Mesenteric fat pad (tissue), 1 donor: ENCODE results near the gene GKN1. TPM values are rescaled to one million over a fixed set of nuclear protein-coding genes. Genes with fewer than 3 reads are reported as not detected.

ENCODE experiments used
- total RNA-seq: library from RNA; stranded (reverse); fragmentation: NEBNext Ultra II Directional; extraction: Animal tissue kit (Norgen Biotek cat#: 25700); gene quantifications from one replicate; pipeline ENCODE4 v1.2.1, GENCODE V29; 2021
- donor health status: DM: yes; HTN: yes; CAD: no.

GKN1 gene
- total RNA-seq, 1 donor from 2014 or later = not detected

Other genes starting within 250 kb of the GKN1 start
- 15.6 TPM for gene ARHGAP25, start 239.8 kb upstream of the GKN1 start, total RNA-seq
- not detected for gene BMP10, start 103.2 kb upstream of the GKN1 start, total RNA-seq
- not detected for gene GKN2, start 21.7 kb upstream of the GKN1 start, total RNA-seq
- gene ANTXR1, start 38.5 kb downstream of the GKN1 start, total RNA-seq = 51.9 TPM